Mucosa of descending colon (tissue), 3 donors: ENCODE data around the gene PSMB1. TPM values are rescaled to one million over a fixed set of nuclear protein-coding genes. Genes with fewer than 3 reads are reported as not detected.
"Not testable (repeated sequence)": the region's sequence is repeated elsewhere in the genome, so short reads cannot be mapped to it uniquely, and the experiment has no call there.

Experiments used
- ATAC-seq: fragments of 200-7000 bp; cut with Tn5 transposase; one replicate; pipeline ENCODE4 v1.9.1; 2020; ENCODE audit warnings: mild to moderate bottlenecking, moderate library complexity
- DNase-seq, 3 donors: peaks; one replicate each; pipeline ENCODE4 v3.0.0-alpha.2; 2020
- H3K36me3 ChIP-seq: fragments of 200-600 bp; one replicate; pipeline ENCODE4 v1.8.0; 2021; ENCODE audit warnings: low read depth, mild to moderate bottlenecking
- H3K4me1 ChIP-seq: fragments of 200-600 bp; one replicate; pipeline ENCODE4 v1.8.0; 2021; ENCODE audit warnings: low read depth, mild to moderate bottlenecking
- H3K4me3 ChIP-seq: fragments of 200-600 bp; one replicate; pipeline ENCODE4 v1.8.0; 2021; ENCODE audit warnings: mild to moderate bottlenecking
- H3K9me3 ChIP-seq: fragments of 200-600 bp; one replicate; pipeline ENCODE4 v1.8.0; 2021; ENCODE audit warnings: mild to moderate bottlenecking
- CTCF ChIP-seq: fragments of 200-600 bp; IDR thresholded peaks from one replicate; pipeline ENCODE4 v1.8.0; 2022; ENCODE audit warnings: antibody characterized with exemption, mild to moderate bottlenecking
- intact Hi-C, 2 donors: fragments of 100-400 bp; cut with DNase I in 1 of 2; cut with micrococcal nuclease in 1 of 2; formaldehyde crosslinking; loops; one replicate each; pipeline versions ENCODE4 v1.11.0 to v1.11.1; 2022; cut with DNase I, micrococcal nuclease
- total RNA-seq, 3 donors: library from RNA; stranded (reverse); fragmentation: NEBNext Ultra II Directional in 2 of 3; extraction: Animal tissue kit (Norgen Biotek cat#: 25700) in 2 of 3; gene quantifications; one replicate each; pipeline versions ENCODE4 v1.2.1 to v1.2.4, GENCODE V29; 2021 to 2023
- donor health status: DM: no; HTN: no; CAD: no; lungs with moderate emphysema.
- donor health status: DM: no; HTN: no; CAD: no.
- donor health status: DM: no; HTN: yes; CAD: no.

The PSMB1 gene
- total RNA-seq, 3 donors from 2014 or later: 107 to 150 (median 124) TPM

- no peaks in the 10 kb centered on the region for H3K4me1 ChIP-seq
- H3K9me3 ChIP-seq: no peaks in the 10 kb centered on the region
- TF ChIP-seq CTCF: no peak
- ATAC-seq (no peak), DNase-seq (no peak)
- no peaks in the 10 kb centered on the region for H3K36me3 ChIP-seq
- intact Hi-C loops: no loop called here
- H3K4me3 ChIP-seq: no peak overlapping the region
Measured at GRCh38 chr6:170512249-170512648, 40.9 kb downstream of the PSMB1 start.

DNA sequence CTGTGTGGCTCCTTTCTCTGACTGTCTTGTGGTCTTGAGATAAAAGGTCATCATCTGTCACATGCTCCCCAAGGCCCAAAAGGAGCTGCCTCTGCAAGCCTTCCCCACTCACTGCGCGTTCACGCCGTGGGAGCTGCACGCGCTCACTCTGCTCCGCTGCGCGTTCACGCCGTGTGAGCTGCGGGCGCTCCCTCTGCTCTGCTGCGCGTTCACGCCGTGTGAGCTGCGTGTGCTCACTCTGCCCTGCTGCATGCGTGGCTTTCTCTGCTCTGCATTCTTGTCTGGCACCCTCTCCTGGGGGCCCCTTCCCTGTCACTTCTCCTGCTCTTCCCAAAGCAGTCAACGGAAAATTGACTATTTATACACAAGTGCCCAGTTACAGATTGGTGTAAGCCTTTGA lies 42.5 kb downstream of the PSMB1 start:
- intact Hi-C loops: no loop called here
- DNase-seq: no peak
- ATAC-seq: no peak
- Histone ChIP-seq H3K4me1 (no peaks in the 10 kb centered on the region), H3K9me3 (no peaks in the 10 kb centered on the region), H3K4me3 (no peak overlapping the region), H3K36me3 (no peaks in the 10 kb centered on the region)
- TF ChIP-seq CTCF: no peak

GRCh38 chr6:170509723-170510018 lies 43.4 kb downstream of the PSMB1 start:
- H3K36me3 ChIP-seq: no peaks in the 10 kb centered on the region
- no peaks in the 10 kb centered on the region for H3K9me3 ChIP-seq
- TF ChIP-seq CTCF: no peak
- no peak for DNase-seq
- intact Hi-C loops: no loop called here
- no peaks in the 10 kb centered on the region for H3K4me1 ChIP-seq
- no peak overlapping the region for H3K4me3 ChIP-seq
- ATAC-seq: no peak

DNA sequence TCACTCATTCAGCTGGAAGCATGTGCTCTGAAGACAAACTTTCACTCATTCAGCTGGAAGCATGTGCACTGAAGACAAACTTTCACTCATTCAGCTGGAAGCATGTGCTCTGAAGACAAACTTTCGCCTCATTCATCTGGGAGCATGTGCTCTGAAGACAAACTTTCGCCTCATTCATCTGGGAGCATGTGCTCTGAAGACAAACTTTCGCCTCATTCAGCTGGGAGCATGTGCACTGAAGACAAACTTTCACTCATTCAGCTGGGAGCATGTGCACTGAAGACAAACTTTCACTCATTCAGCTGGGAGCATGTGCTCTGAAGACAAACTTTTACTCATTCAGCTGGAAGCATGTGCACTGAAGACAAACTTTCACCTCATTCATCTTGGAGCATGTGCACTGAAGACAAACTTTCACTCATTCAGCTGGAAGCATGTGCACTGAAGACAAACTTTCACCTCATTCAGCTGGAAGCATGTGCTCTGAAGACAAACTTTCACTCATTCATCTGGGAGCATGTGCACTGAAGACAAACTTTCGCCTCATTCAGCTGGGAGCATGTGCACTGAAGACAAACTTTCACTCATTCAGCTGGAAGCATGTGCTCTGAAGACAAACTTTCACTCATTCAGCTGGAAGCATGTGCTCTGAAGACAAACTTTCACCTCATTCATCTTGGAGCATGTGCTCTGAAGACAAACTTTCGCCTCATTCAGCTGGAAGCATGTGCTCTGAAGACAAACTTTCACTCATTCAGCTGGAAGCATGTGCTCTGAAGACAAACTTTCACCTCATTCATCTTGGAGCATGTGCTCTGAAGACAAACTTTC lies 44.0 kb downstream of the PSMB1 start:
- H3K4me3 ChIP-seq, intact Hi-C loops, H3K4me1 ChIP-seq, H3K9me3 ChIP-seq, ATAC-seq, DNase-seq, H3K36me3 ChIP-seq: not testable (repeated sequence)

- ATAC-seq, H3K4me1 ChIP-seq, DNase-seq, H3K9me3 ChIP-seq, H3K36me3 ChIP-seq, H3K4me3 ChIP-seq, intact Hi-C loops: not testable (repeated sequence)
Measured at GRCh38 chr6:170508275-170508674, 44.8 kb downstream of the PSMB1 start.

DNA sequence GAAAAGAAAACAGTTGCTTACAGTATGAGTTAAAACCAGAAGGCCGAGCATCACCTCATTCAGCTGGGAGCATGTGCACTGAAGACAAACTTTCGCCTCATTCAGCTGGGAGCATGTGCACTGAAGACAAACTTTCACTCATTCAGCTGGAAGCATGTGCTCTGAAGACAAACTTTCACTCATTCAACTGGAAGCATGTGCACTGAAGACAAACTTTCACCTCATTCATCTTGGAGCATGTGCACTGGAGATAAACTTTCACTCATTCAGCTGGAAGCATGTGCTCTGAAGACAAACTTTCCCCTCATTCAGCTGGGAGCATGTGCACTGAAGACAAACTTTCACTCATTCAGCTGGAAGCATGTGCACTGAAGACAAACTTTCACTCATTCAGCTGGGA lies 45.4 kb downstream of the PSMB1 start:
- DNase-seq, intact Hi-C loops, H3K4me1 ChIP-seq, H3K4me3 ChIP-seq, H3K36me3 ChIP-seq, H3K9me3 ChIP-seq, ATAC-seq: not testable (repeated sequence)

DNA sequence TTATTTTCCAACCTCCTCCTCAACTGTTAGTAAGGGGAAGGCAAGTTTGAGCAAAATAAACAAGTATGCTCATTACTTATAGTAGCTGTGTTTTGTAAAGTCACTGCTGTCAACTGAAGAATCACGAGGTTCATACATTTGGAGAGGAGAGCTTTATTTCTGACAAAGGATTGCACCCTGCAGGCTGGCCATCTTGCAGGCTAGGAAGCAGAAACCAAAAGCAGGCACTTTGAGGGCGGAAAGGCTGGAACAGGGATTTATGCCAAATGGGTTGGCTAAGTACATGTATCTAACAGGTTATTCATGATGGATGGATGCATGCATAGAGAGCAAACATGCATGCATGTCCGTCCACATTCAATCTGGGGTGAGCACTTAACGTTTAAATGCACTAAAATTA lies 46.7 kb downstream of the PSMB1 start:
- DNase-seq (no peak), ATAC-seq (no peak)
- Histone ChIP-seq H3K4me1 (no peaks in the 10 kb centered on the region), H3K36me3 (no peaks in the 10 kb centered on the region), H3K9me3 (peaks cover 3% of the 10 kb centered on the region), H3K4me3 (no peak overlapping the region)
- no peak for TF ChIP-seq CTCF
- intact Hi-C loops: no loop called here
